ENCODE measurements around the gene OR8A1.
A peak's percentile ranks its signal among the peaks of the same experiment; 100 is the strongest.

OR8A1 gene

DNA sequence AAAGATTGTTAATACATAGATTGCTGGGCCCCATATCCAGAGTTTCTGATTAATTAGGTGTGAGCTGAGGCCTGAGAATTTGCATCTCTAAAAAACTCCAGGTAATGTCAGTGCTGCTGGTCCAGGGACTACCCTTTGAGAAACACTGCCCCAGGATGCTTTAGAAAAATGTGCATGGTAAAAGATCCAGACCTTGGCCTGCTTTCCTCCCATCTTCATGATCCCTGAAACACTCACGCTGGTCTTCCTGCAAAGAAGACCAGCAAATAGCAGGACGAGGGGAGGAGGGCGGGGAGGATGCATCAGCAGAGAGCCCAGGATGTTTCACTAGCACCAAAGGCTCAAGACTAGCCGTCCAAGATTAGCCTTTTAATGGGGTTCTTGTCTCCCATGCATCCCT, at the start of gene OR8A1:
Gene OR8A1, plus strand, starts transcription at position 301 of the 400 bp plus-strand sequence. CDS start 123 bp downstream, outside the sequence.
- DNase-seq = no peak

DNA sequence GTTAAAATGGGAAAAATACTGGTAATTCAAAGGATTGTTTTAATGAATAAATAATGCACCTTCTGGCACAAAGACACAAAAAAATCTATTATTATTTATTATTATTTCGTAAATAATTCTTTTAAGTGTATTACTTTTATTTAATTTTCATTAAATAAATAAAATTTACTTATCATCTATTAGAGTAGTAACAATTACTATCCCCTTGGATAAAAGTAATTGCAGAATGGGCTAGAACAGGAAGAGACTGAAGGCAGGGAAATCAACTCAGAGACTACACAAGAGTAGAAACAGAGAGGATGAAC, 49.3 kb upstream of the OR8A1 start:
- no peak for DNase-seq

DNA sequence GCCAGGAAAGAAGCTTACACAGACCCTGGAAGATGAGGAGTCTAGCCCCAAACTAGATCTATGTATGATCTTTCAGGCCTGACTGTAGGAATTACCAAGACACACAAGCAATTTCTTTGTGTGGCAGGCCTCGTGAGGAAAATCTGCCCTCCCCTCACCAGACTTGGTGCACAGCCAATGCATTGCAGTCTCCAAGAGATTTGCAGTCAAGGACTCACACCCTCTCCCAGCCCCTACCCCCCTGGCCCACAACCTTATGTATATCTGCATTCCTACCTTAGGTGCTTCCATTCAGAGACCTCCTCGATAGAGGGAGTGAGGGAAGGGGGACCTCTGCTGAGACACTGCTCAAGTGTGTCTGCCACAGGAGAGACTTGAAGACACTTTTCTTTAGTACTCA, 36.2 kb upstream of the OR8A1 start:
- DNase-seq = no peak

DNA sequence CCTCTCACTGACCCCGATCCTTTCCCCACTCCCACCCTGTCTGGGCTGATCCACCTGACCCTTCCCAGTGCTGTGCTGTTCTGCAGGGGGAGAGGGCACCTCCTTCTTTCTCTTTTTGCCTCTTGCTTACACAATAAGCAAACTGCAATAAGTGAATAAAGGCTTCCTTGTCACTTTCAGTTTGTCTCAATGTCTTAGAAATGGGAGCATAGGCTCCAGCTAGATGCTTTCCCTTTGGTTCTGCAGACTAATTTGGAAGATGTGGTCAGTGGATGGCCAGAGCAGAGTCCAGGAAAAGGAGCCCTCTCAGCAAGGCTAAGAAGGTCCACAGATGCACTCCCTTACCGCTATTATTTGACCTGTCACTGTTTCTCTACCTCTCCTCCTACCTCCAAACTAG, 35.7 kb upstream of the OR8A1 start:
- DNase-seq = no peak

DNA sequence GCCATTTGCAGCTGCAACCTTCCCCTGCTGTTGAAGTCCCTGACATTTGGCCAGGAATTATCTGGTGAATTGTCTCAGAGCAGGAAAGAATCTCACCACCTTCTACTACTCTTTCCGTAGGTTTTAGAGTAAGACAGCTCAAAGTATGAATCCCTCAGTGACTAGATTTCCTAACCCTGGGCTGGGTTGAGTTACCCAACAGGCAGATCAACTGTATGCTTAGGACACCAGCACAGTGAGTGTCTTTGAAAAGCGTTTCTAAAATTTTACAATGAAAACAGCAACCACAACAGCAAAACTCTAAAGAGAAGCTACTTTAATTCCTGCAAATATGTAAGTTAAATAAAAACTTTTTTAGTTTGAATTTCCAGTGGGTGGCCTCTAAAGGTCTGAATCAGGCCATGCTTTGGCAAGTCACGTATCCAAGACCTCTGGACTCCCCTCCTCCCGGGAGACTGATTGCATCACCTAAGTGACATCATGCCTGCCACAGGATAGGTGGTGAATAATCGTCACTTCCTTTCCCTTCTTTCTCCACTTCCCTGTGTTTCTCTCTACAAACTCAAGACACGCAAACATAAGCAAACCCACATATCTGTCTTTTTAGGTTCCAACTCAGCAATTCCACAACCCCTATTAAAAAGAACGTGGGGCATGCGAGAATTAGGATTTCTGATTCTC, 34.1 kb upstream of the OR8A1 start:
- no peak for DNase-seq

DNA sequence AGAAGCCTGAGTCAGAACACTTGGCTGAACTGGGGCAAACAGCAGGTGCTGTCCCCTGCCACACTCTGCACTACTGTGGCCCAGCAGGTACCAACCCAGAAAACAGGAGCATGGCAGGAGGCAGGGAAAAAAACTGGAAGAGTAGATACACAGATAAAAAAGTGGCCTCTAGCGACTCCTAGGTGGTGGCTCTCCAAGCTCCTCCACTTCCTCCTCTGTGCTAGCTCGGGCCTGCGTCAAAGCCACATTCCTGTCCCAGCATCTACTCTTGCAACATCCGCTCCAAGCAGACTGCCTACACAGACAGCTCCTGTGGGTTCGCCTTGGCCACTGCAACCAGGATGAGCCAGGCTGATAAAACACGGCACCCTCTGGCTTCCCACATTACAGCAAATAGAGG, 33.3 kb upstream of the OR8A1 start:
- no peak for DNase-seq

DNA sequence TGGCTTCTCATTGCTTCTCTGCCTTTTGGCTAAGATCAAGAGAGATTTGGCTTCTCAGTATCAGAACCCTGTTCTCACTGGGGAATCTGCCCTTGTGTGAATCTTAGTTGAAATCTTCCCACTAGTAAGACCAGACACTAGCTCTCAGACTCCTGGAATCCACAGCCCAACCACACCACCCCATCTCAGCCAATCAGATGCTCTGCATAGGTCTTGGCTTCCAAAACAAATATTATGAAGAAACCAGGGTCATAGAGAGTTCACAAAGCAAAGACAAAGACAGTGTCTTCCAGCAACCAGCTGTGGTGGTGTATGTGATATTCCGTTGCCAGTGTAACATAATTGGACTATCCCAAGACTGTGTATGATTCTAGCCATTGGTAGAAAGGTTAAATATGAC, 31.8 kb upstream of the OR8A1 start:
- no peak for DNase-seq

DNA sequence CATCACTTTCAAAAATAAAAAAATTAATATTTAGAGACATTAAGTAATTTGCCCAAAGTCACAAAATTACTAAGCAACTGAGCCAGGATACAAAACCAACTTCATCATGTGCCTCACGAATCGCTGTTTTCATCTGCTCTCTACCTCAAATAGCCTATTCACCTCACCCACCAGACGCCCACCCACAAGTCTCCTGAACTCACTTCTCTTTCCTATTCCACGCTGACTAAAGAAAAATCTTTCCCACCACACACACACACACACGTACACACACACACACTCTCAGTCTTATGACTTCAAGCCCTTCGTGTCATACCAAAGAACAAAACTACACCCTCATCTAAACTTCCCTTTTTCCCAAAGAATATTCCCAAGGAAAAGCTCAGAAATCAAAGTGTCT, 28.6 kb upstream of the OR8A1 start:
- no peak for DNase-seq

DNA sequence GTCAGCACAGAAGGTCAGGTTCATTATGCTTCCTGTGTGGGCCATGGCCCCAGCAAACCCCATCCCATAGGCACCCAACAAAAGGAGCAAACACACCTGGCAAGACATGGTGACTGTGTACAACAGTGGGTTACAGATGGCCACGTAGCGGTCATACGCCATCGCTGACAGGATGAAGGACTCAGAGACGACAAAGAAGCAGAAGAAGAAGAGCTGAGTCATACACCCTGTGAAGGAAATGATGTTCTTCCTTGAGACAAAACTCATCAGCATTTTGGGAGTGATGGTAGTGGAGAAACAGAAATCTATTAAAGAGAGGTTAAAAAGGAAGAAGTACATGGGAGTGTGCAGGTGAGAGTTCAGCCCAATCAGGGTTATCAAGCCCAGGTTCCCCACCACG, 26.7 kb upstream of the OR8A1 start:
- DNase-seq = no peak

DNA sequence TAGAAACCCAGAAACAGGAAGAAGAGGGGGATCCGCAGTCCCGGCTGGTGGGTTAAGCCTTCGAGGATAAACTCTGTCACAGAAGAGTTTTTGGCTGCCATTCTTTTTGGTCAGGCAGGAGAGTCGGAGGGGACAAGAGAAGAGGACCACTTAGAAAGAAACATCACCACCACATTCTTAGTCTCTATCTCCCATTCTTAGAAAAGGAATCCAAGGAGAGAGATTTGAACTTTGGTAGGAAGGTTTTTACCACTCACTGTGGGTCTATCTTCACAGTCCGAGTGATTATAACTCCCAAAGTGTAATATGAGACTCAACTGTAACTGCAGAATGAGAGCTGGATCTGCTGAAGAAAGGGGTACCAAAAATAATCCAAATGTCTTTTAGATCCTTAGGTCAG, 26.2 kb upstream of the OR8A1 start, which contains the start of gene OR8B12:
Gene OR8B12, minus strand, starts transcription at position 101 of the 400 bp plus-strand sequence. Its CDS starts 0 bp downstream, at position 101.
- no peak for DNase-seq

DNA sequence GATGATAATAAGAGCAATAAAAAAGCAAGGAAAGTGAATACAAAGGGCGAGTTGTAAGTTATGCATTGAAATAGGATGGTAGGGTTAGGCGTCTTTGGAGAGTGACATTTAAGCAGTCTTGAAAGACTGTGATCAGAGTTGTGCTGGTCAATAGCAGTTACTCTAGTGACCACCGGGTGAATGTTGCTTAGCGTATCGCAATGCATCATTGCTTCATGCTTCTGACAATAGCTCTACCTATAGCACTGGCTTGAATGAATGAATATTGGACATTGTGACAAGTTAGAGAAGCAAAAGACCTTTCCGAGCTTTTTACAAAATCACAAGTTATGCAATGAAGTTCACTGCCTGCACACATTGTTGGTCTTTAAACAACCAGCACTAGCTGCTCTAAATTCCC, 18.6 kb upstream of the OR8A1 start:
- DNase-seq = no peak

DNA sequence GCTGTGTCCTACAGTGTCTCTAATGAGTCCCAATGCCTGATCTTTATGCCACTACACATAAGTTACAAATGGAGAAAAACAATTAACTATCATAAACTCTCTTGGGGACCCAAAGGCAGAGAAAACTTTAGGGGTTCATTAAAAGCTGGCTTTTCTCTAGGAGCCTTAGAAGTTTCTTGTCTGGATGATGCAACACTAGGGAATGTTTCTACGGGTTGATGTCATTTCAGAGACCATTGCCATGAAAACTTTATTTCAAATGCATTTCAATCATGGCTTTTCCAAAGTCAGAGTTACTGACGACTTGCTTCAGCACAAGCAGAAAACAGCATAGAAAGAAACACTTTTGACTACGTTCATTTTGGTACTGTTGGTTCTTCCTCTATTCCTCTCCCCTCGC, 17.8 kb upstream of the OR8A1 start:
- no peak for DNase-seq

DNA sequence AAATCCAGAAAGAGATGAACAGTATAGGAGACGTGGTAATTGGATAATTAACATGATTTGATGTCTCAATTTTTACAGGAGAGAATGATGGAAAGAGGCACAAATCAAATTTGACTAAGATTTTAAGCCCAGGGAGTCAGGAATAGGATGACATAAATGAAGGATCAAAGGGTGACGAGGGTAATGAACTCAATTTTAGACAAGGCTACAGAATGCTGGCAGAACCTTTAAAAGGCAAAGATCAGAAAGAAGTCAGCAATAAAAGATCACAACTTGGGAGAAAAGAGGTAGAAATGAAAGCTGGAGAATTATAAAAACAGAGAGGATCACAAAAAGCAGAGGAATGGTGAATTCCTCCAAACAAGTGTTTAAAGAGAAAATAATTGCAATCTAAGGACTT, 13.0 kb upstream of the OR8A1 start:
- DNase-seq = no peak

DNA sequence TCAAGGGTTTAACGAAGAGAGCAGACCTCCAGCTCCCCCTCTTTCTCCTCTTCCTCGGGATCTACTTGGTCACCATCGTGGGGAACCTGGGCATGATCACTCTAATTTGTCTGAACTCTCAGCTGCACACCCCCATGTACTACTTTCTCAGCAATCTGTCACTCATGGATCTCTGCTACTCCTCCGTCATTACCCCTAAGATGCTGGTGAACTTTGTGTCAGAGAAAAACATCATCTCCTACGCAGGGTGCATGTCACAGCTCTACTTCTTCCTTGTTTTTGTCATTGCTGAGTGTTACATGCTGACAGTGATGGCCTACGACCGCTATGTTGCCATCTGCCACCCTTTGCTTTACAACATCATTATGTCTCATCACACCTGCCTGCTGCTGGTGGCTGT, 363 bp downstream of the OR8A1 start:
- DNase-seq = no peak

DNA sequence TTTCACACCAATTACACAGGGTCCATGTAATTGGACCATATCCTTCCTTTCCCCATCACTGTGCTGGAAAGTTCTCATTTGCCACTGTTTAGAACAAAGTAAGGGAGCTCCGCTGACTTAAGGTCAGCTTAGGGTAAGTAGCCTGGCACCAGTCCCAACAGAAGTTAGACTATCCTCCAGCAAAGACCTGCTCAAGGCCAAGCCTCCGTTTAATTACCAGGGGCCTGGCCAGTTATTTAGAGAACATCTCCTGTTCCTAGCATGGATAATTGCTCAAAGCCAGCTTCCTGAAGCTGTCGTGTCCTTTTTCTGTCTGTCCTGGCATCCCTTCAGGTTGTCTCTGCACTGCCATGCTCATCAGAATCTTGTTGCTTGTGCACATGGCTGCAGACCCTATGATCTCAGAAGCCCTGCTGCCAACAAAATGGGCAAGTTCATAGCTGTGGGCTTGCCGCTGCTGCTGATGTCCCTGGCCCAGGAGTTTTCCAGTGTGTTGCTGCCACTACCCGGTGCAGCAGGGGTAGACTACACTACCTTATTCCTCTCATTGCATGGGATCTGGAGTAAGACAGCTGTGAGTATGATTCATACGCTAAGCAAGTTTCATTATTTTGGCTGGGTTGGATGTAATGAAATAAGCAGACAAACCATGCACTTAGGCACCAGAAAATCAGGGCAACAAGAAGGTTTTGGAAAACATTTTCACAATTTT, 8.1 kb downstream of the OR8A1 start:
- no peak for DNase-seq

DNA sequence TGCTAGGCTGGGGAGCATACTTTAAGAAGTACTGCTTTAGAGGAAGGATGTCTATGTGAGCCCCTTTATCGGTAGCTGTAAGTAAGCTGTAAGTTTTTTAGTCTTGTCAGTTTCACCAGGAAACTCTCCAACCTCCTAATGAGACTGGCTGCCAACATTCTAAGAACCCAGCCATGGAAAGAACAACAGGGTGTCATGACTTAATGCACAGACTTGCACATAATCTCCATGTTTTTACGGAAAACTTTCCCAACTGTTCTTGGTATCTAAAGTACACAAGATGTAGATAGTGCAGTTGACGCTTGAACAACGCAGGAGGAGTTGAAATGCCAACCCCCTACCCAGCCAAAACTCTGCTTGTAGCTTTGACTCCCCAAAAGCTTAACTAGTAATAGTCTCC, 9.0 kb downstream of the OR8A1 start:
- no peak for DNase-seq

DNA sequence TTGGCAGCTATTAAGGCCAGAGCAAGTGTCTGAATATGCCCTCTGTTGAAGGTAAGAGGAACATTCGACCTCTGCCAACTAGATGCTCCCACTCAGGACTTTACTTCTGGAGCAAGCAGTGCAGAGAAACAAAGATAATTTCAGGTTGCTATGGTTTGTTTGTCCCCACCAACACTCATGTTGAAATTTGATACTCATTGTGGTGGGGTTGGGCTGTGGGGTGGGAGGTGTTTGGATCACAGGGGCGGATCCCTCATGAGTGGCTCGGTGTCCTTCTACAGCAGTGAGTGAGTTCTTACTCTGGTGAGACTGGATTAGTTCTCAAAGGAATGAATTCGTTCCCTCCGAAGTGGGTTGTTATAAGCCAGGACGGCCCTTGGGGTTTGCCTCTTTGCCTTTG, 12.0 kb downstream of the OR8A1 start:
- DNase-seq = no peak

DNA sequence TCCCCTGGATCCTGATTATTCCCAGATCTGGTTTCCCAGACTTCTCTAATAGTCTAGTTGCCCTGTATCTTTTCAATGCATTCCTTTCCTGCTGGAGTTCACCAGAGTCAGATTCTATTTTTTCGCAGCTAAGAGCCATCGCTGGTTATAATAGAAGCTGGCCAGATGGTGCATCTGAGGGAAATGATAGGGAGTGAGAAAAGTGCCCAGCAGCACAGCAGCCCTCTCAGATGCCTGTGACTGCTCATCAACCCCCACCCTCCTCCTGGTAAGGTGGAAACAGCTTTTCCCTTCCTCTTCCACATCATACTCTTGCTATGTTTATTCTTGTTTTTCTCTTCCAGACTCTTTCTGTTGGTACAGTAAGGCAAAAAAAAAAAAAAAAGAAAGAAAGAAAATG, 12.8 kb downstream of the OR8A1 start:
- DNase-seq = no peak

DNA sequence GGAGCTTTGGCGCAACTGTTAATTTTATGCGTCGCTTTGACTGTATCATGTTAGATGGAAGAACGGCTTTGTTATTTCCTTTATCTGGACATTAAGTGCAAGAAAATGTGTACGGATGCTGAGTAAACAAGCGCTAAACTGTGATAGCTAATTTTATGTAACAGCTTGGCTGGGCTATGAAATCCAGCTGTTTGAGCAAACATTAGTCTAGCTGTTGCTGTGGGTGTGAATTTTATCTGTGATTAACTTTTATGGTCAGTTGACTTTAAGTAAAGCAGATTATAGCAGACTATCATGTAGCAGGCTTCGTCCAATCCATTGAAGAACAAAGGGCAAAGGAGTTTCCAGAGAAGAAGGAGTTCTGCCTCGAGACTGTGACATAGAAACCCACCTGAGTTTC, 14.0 kb downstream of the OR8A1 start:
- peak; percentile 56 for DNase-seq

DNA sequence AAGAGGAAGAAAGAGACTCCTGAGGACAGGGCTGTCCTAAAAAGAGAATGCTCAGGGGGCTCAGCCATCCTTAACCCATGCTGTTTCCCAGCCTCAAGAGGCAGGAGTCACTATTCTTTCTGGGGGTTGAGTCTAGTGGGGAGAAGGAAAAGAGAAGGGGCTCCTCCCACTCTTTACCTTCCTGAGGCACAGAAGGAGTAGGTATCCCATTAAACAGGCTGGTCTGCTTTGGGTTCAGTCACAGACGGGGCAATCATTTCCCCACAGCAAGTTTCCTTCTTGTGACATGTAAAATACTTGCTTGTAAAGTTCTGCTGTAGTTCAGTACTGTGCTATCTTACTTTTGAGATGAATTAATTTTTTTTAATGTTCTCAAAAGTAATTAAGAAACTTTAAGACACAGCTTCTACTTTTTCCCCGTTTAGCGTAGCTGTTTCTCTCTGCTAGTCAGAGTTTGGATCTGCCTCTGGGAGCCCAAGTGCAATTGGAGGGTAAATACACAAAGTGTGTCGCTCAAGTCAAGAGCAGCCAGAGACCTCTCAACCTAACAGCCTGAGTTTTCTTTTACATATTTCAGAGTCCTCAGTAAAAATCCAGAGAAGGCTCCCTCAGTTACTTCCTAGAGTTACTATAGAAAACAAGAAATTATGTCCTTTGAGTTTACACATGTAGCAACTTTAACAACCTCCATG, 15.0 kb downstream of the OR8A1 start:
- no peak for DNase-seq

DNA sequence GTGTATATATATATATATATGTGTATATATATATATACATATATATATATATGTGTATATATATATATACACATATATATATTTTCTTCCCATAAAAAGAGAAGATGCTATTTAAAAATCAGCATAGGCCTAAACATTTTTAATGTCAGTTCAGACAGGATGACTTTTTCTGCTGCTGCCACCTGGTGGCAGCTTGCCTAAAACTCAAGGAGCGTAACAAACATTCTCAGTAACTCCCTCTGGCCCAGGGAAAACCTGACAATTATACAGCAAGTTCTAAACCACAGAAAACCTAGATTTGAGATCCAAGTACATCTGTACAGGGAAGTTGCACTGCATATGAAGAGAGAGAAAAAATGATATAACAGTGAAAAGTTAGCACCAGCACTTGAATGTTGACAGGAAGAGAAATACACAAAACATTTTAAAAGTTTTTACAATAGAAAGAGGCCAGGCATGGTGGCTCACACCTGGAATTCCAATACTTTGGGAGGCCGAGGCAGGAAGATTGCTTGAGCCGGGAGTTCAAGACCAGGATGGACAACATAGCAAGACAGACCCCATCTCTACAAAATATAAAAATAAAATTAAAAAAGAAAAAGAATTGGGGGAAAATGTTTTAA, 16.6 kb downstream of the OR8A1 start:
- DNase-seq = peak; percentile 30

DNA sequence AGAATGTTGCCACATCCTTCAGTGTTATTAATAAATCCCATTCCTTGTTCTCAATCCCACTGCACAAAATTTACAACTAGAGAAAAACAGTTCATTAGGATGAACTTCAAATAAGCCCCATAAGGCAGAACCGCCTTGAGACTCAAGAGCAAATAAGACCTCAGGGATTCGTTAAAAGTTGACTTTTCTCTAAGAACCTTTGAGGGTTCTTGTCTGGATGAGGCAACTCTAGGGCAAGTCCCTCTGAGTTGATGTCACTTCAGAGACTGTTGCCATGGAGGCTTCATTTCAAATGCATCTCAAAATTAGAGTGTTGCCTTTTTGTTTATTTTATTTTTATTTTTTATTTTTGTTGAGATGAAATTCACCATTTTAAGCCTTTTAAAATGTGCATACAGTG, 21.6 kb downstream of the OR8A1 start:
- no peak for DNase-seq

DNA sequence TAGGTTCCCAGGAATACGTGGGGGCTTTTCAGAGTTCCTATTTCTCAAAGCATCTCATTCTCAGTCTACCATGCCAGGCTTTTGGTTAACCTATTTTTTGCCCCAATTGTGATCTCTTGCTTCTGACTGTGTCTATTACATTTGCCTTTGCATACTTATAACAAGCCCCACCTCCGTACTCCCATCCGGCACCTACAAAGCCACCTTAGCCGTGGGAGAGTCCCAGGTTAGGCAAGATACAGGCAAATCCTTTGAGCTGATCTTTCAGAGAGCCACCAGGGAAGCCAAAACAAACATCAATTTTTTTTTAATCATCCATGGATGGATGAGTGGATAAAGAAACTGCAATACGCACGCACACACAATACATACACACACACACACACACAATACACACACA, 22.8 kb downstream of the OR8A1 start:
- no peak for DNase-seq

DNA sequence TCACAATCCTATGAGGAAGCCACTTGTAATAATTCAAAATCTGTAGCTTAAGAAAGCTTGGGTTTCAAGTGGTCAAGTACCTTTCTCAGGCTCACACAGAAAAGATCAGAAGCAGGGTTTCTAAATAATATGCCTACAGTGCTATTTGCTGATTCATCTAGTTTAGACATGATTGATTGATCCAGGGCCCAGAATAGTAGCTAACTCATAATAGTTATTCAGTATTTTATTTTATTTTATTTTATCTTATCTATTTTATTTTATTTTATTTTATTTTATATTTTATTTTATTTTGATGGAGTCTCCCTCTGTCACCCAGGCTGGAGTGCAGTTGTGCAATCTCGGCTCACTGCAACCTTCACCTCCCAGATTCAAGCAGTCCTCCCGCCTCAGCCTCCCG, 25.5 kb downstream of the OR8A1 start:
- no peak for DNase-seq

Measured in NCI-H146 (cell line).